GM12878 (cell line): ENCODE measurements around the gene KLHL25. TPM values are rescaled to one million over a fixed set of nuclear protein-coding genes. Genes with fewer than 3 reads are reported as not detected.

Experiments
- ATAC-seq: fragments of 200-7000 bp; cut with Tn5 transposase; 3 replicates; pipeline ENCODE4 v1.9.1; 2020; ENCODE audit warnings: mild to moderate bottlenecking, moderate library complexity
- BruUV-seq: library from RNA; stranded (reverse); fragments of 400-500 nt; replicated peaks from 2 replicates; lab custom pipeline; 2021; lab: Mats Ljungman, UMichigan
- CTCF ChIA-PET: fragments of 300-600 bp; sonication (Branson Sonifier 250); formaldehyde crosslinking; extraction: SDS; loops from one replicate; lab custom pipeline; 2021; ENCODE audit warnings: inconsistent platforms; lab: Yijun Ruan, JAX
- POLR2A ChIA-PET: fragments of 350-600 bp; formaldehyde crosslinking; extraction: SDS; loops from one replicate; lab custom pipeline; 2021; ENCODE audit warnings: inconsistent platforms; lab: Charles Lee
- RAD21 ChIA-PET: fragments of 300-600 bp; sonication (Branson Sonifier 250); formaldehyde crosslinking; loops from one replicate; lab custom pipeline; 2023; ENCODE audit warnings: antibody characterized with exemption; ENCODE audit not compliant: unreplicated experiment; lab: Charles Lee
- SMC1A ChIA-PET: fragments of 300-600 bp; sonication (Branson Sonifier 250); formaldehyde crosslinking; loops from one replicate; lab custom pipeline; 2023; ENCODE audit not compliant: unreplicated experiment, uncharacterized antibody; lab: Charles Lee
- DNase-seq: peaks from one replicate; pipeline ENCODE4 v3.0.0-alpha.2; 2011; ENCODE audit warnings: low read depth, low spot score
- FAIRE-seq: peaks from 3 replicates; lab custom pipeline; 2011; peaks lifted over from hg19 to GRCh38; lab: Jason Lieb, UNC
- H2AFZ ChIP-seq: 2 replicates; pipeline ENCODE4 v1.6.0; 2011; ENCODE audit warnings: low read depth, low read length, control low read depth; ENCODE audit not compliant: control insufficient read depth
- H3K27ac ChIP-seq: 2 replicates; pipeline ENCODE4 v1.5.1; 2011; ENCODE audit warnings: control low read depth; ENCODE audit not compliant: control insufficient read depth, insufficient read depth
- H3K27me3 ChIP-seq, 2 experiments: replicated peaks in 1 of 2; 2 replicates each; pipeline versions ENCODE4 v1.6.0 to v1.6.1; 2011; ENCODE audit warnings: low read length in 1 of 2; ENCODE audit not compliant: control insufficient read depth in 2 of 2, insufficient read depth in 2 of 2
- H3K36me3 ChIP-seq, 2 experiments: 2 replicates each; pipeline ENCODE4 v1.5.1; 2011; ENCODE audit warnings: low read length in 1 of 2; ENCODE audit not compliant: control insufficient read depth in 2 of 2, insufficient read depth in 2 of 2
- H3K4me1 ChIP-seq: 2 replicates; pipeline ENCODE4 v1.6.1; 2011; ENCODE audit warnings: mild to moderate bottlenecking, low read length, moderate library complexity, mixed read lengths; ENCODE audit not compliant: control insufficient read depth, insufficient read depth
- H3K4me2 ChIP-seq: 2 replicates; pipeline ENCODE4 v1.6.0; 2011; ENCODE audit warnings: control low read depth; ENCODE audit not compliant: control insufficient read depth, insufficient read depth
- H3K4me3 ChIP-seq: fragments of 200-600 bp; sonication (generic); 2 replicates; pipeline ENCODE4 v1.5.1; 2016
- H3K79me2 ChIP-seq: 2 replicates; pipeline ENCODE4 v1.6.0; 2011; ENCODE audit warnings: low read length; ENCODE audit not compliant: control insufficient read depth, insufficient read depth
- H3K9ac ChIP-seq: 2 replicates; pipeline ENCODE4 v1.8.0; 2011; ENCODE audit warnings: low read length, control low read depth, mixed read lengths; ENCODE audit not compliant: control insufficient read depth, insufficient read depth
- H3K9me3 ChIP-seq: replicated peaks from 3 replicates; pipeline ENCODE4 v1.5.1; 2011; ENCODE audit warnings: mild to moderate bottlenecking, low read length; ENCODE audit not compliant: control insufficient read depth, insufficient read depth
- H4K20me1 ChIP-seq: 2 replicates; pipeline ENCODE4 v1.6.0; 2011; ENCODE audit not compliant: control insufficient read depth, insufficient read depth
- BCLAF1 ChIP-seq: fragments of 450-650 bp; IDR thresholded peaks from 2 replicates; pipeline ENCODE4 v1.6.1; 2017; ENCODE audit warnings: antibody characterized with exemption, mild to moderate bottlenecking, moderate library complexity
- POU2F2 ChIP-seq: IDR thresholded peaks from 3 replicates; pipeline ENCODE4 v1.6.1; 2011; ENCODE audit warnings: low read depth, mild to moderate bottlenecking, low read length, borderline replicate concordance
- RAD51 ChIP-seq: fragments of 450-650 bp; IDR thresholded peaks from 2 replicates; pipeline ENCODE4 v1.6.1; 2016; ENCODE audit warnings: moderate library complexity, mild to moderate bottlenecking, inconsistent platforms
- SUPT20H ChIP-seq: IDR thresholded peaks from 2 replicates; pipeline ENCODE4 v1.6.1; 2011; ENCODE audit warnings: low read depth, mild to moderate bottlenecking, low read length, moderate library complexity, borderline replicate concordance; ENCODE audit not compliant: control insufficient read depth
- TARDBP ChIP-seq: IDR thresholded peaks from 2 replicates; pipeline ENCODE4 v1.6.1; 2016; ENCODE audit warnings: borderline replicate concordance
- YY1 ChIP-seq: IDR thresholded peaks from 2 replicates; pipeline ENCODE4 v1.6.1; 2011; ENCODE audit warnings: low read depth, mild to moderate bottlenecking, low read length
- ZSCAN29 ChIP-seq: fragments of 450-650 bp; IDR thresholded peaks from 2 replicates; pipeline ENCODE4 v1.6.1; 2017; ENCODE audit warnings: mild to moderate bottlenecking, moderate library complexity
- WGBS: methylation state at CpG from one replicate; pipeline ENCODE4 v1.1.6; 2016; ENCODE audit warnings: low lambda C conversion rate; ENCODE audit not compliant: insufficient replicate concordance, insufficient coverage; ENCODE audit errors: missing lambda C conversion rate; 5-methylcytosine and 5-hydroxymethylcytosine counted together
- in situ Hi-C: fragments of 300-500 bp; cut with MboI; formaldehyde crosslinking; loops from 9 replicates; pipeline ENCODE4 v1.14.3; 2018; ENCODE audit warnings: mixed read lengths
- intact Hi-C: fragments of 100-400 bp; cut with micrococcal nuclease; formaldehyde crosslinking; loops from one replicate; pipeline ENCODE4 v1.14.2; 2022; ENCODE audit not compliant: unreplicated experiment
- polyA plus RNA-seq, 11 experiments: library from polyadenylated mRNA; depleted of rRNA in 4 of 11; unstranded in 6 of 11; stranded (reverse) in 5 of 11; fragments of >200 nt; fragmentation: Nextera tagmentation in 4 of 11; fragmentation: Illumina TruSeq in 1 of 11; extraction: Ambion mirVana in 4 of 11; extraction: Trizol in 1 of 11; gene quantifications; 1 replicate in 1 of 11; 2 replicates in 10 of 11; pipeline versions ENCODE4 v1.2.1 to v1.2.3, GENCODE V29; 2011 to 2016; ENCODE audit warnings: inconsistent platforms in 2 of 11, missing spikeins in 2 of 11, low read depth in 1 of 11
- total RNA-seq, 4 experiments: library from RNA; depleted of rRNA in 3 of 4; stranded (reverse); fragments of >200 nt in 3 of 4; fragmentation: Illumina TruSeq in 1 of 4; extraction: Trizol in 1 of 4; gene quantifications; 2 replicates each; pipeline versions ENCODE4 v1.2.1 to v1.2.3, GENCODE V29; 2013 to 2021
- TF ChIP-seq, protein P1 (sequence below): fragments of 450-650 bp; IDR thresholded peaks from 2 replicates; pipeline ENCODE4 v1.6.1; 2018; ENCODE audit warnings: borderline replicate concordance, mild to moderate bottlenecking; ENCODE audit not compliant: partially characterized antibody
- TF ChIP-seq, protein P2 (sequence below): IDR thresholded peaks from 2 replicates; pipeline ENCODE4 v1.6.1; 2012; ENCODE audit warnings: low read length, inconsistent platforms

KLHL25 gene
- total and polyA plus RNA-seq, 10 of the 15 experiments (the other 5 are each of a cell fraction or from before 2014, with no cell fraction given): 0.04 to 3.0 (median 2.1) TPM; not detected in 1

DNA sequence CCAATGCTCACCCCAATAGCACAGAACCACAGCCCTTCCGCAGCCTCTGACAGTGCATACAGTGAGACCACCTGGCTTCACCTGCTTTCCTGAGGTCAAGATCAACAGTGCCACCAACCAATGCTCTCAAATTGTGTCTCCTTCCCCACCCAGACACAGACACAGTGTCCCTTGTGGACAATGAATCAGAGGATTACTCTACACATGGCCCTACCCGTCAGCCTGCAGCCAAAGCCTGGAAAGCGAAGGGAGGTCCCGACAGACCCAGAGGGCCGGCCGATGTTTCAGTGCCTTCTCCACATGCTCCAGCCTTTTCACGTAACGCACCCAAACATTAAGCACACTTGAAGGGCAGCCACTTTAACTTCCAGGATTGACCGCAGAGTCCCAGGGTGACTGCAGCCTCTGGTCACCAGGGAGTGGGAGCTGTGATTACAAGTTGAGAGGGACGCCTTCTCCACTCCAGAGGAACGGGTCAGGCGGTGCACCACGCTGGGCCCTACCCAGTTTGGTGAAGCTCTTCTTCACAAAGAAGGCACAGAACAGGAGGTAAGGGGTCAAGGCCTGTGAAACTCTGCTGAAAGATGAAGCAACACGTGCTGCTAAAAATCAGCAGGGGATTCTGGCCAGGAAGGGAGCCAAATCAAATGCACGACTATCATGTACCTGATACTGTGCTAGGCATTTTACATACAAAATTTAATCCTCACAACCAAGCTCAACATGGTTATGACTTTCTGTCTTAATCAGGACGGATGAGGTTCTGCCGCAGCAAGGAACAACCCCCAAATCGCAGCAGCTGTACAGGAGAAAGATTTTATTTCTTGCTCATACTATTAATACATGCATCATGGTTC lies 17.2 kb downstream of the KLHL25 start:
- TF ChIP-seq, protein P1, sequence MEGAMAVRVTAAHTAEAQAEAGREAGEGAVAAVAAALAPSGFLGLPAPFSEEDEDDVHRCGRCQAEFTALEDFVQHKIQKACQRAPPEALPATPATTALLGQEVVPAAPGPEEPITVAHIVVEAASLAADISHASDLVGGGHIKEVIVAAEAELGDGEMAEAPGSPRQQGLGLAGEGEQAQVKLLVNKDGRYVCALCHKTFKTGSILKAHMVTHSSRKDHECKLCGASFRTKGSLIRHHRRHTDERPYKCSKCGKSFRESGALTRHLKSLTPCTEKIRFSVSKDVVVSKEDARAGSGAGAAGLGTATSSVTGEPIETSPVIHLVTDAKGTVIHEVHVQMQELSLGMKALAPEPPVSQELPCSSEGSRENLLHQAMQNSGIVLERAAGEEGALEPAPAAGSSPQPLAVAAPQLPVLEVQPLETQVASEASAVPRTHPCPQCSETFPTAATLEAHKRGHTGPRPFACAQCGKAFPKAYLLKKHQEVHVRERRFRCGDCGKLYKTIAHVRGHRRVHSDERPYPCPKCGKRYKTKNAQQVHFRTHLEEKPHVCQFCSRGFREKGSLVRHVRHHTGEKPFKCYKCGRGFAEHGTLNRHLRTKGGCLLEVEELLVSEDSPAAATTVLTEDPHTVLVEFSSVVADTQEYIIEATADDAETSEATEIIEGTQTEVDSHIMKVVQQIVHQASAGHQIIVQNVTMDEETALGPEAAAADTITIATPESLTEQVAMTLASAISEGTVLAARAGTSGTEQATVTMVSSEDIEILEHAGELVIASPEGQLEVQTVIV: no peak
- TF ChIP-seq TARDBP (no peak), ZSCAN29 (no peak), POU2F2 (no peak), SUPT20H (no peak), YY1 (no peak), RAD51 (no peak), BCLAF1 (no peak)
- TF ChIP-seq, protein P2, sequence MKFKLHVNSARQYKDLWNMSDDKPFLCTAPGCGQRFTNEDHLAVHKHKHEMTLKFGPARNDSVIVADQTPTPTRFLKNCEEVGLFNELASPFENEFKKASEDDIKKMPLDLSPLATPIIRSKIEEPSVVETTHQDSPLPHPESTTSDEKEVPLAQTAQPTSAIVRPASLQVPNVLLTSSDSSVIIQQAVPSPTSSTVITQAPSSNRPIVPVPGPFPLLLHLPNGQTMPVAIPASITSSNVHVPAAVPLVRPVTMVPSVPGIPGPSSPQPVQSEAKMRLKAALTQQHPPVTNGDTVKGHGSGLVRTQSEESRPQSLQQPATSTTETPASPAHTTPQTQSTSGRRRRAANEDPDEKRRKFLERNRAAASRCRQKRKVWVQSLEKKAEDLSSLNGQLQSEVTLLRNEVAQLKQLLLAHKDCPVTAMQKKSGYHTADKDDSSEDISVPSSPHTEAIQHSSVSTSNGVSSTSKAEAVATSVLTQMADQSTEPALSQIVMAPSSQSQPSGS: no peak
- Histone ChIP-seq H3K9me3 (no peaks in the 10 kb centered on the region), H3K9ac (no peak overlapping the region), H4K20me1 (no peaks in the 10 kb centered on the region; the same call in 1 of the 2 replicates), H3K4me3 (no peak overlapping the region), H3K36me3 (no peaks in the 10 kb centered on the region), H3K27me3 (no peaks in the 10 kb centered on the region), H2AFZ (no peak overlapping the region), H3K4me1 (no peaks in the 10 kb centered on the region), H3K27ac (no peak overlapping the region), H3K79me2 (no peaks in the 10 kb centered on the region), H3K4me2 (no peak overlapping the region)
- SMC1A ChIA-PET: interaction anchor here (0.6 kb wide), 2 partner anchors 36 to 46 kb away, joined by 3 to 4 read pairs; no protein-coding TSS in a partner anchor
- no peak for DNase-seq
- in situ Hi-C loops: no loop called here
- WGBS: 87% methylated on average over 18 of the region's 18 CpGs
- POLR2A ChIA-PET: interaction anchor here (0.5 kb wide), 1 partner anchor 46 kb away, joined by 3 read pairs; no protein-coding TSS in a partner anchor
- no TSS peak for BruUV-seq
- no peak for FAIRE-seq
- no peak for ATAC-seq
- CTCF ChIA-PET: interaction anchor here (2.6 kb wide), 1 partner anchor 12 kb away, joined by 8 read pairs; no protein-coding TSS in a partner anchor
- RAD21 ChIA-PET: interaction anchor here (0.9 kb wide), 1 partner anchor 13 kb away, joined by 3 read pairs; no protein-coding TSS in a partner anchor
- intact Hi-C loops: no loop called here
